ENCODE measurements around the gene BNIP1. TPM values are rescaled to one million over a fixed set of nuclear protein-coding genes. Genes with fewer than 3 reads are reported as not detected.
"Not testable (repeated sequence)": the region's sequence is repeated elsewhere in the genome, so short reads cannot be mapped to it uniquely, and the experiment has no call there.

Gene BNIP1
- total RNA-seq, 1 donor from 2014 or later: 9.1 TPM

DNA sequence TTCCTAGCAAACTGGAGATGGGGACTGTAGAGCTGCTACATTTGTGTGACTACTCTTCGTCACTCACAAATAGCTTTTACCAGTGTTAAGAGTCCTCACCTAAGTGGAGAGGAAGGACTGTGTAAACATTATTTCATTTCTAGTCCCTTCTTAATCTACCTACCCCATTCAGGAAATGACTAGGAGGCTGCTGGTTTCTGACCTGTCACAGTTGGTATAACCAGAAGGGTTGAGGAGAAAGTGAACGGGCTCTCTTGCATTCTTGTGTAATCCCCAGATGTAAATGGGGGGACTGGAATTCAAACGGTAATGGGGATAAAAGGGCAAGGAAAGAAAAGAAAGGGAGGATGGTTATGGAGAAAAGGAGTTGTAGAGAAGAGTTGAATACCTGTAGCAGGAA, 35.4 kb upstream of the BNIP1 start:
- no peak overlapping the region for H3K4me3 ChIP-seq
- intact Hi-C loops (cut with DNase I): no loop called here
- TF ChIP-seq, protein P1, sequence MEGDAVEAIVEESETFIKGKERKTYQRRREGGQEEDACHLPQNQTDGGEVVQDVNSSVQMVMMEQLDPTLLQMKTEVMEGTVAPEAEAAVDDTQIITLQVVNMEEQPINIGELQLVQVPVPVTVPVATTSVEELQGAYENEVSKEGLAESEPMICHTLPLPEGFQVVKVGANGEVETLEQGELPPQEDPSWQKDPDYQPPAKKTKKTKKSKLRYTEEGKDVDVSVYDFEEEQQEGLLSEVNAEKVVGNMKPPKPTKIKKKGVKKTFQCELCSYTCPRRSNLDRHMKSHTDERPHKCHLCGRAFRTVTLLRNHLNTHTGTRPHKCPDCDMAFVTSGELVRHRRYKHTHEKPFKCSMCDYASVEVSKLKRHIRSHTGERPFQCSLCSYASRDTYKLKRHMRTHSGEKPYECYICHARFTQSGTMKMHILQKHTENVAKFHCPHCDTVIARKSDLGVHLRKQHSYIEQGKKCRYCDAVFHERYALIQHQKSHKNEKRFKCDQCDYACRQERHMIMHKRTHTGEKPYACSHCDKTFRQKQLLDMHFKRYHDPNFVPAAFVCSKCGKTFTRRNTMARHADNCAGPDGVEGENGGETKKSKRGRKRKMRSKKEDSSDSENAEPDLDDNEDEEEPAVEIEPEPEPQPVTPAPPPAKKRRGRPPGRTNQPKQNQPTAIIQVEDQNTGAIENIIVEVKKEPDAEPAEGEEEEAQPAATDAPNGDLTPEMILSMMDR (IDR thresholded peaks at IDR 0.05): no peak
- H3K27me3 ChIP-seq: no peaks in the 10 kb centered on the region
- H3K36me3 ChIP-seq: peaks cover 51% of the 10 kb centered on the region
- DNase-seq: no peak
- H3K27ac ChIP-seq: no peak overlapping the region
- H3K4me1 ChIP-seq: no peaks in the 10 kb centered on the region
- ATAC-seq: peak; percentile 83
- no peaks in the 10 kb centered on the region for H3K9me3 ChIP-seq

DNA sequence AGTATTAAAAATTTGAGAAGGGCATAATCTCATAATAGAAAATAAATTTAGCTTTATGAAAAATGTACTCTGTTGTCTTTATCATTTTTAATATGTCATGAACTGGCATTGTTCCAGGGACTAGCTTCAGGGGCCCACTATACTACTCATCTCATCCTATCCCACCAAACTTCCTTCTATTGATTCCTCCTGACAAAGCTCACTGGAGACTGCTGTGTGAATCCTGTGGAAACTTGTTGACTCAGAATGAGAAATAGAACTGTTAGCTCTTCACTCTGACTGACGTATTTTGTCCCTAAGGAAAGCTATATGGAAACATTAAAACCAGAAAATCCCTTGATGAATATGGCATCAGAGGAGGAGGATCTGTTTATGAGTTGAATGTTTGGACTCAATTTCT, 29.8 kb upstream of the BNIP1 start:
- Histone ChIP-seq H3K36me3 (peaks cover 73% of the 10 kb centered on the region), H3K9me3 (no peaks in the 10 kb centered on the region), H3K4me3 (no peak overlapping the region), H3K27me3 (no peaks in the 10 kb centered on the region), H3K27ac (no peak overlapping the region), H3K4me1 (no peaks in the 10 kb centered on the region)
- TF ChIP-seq, protein P1 (IDR thresholded peaks at IDR 0.05): no peak
- intact Hi-C loops (cut with DNase I): no loop called here
- DNase-seq (no peak), ATAC-seq (no peak)

DNA sequence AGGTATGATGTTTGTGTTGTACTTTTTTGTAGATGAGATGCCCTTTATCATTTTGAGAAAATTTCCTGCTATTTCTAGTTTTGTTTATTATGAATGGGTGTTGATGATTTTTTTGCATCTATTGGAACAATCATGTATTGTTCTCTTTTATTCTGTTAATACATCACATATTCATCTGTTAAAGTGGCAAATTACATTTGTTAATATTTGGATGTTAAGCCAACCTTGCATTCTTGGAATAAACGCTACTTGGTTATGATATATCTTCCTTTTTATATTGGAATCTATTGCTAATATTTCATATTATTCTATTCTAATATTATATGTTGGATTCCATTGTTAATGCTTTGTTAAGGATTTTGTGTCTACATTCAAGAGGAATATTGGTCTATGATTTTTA, 24.6 kb upstream of the BNIP1 start:
- Histone ChIP-seq H3K4me3 (no peak overlapping the region), H3K27ac (no peak overlapping the region), H3K9me3 (peaks cover 6% of the 10 kb centered on the region), H3K36me3 (peaks cover 39% of the 10 kb centered on the region), H3K4me1 (no peaks in the 10 kb centered on the region), H3K27me3 (no peaks in the 10 kb centered on the region)
- TF ChIP-seq, protein P1 (IDR thresholded peaks at IDR 0.05): no peak
- intact Hi-C loops (cut with DNase I): no loop called here
- DNase-seq (no peak), ATAC-seq (no peak)

DNA sequence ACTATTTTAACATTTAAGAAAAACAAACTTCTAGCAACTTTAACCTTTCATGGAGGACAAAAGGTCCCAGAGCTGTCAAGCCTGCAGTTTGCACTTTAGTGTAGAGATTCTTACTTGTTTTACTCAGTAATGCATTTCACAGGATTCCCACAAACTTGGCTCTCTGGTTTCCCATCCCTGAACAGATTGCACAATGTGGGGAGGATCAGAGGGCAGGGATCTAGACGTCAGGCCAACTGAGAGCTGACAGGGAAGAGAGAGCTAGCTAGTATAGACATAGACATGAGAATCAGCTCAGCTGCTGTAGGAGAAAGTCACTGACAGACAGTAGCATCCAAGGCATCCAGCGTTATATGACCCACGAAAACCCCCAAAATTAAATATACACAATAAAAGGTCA, 20.9 kb upstream of the BNIP1 start:
- no peak for DNase-seq
- no peak for ATAC-seq
- peaks cover 6% of the 10 kb centered on the region for H3K9me3 ChIP-seq
- H3K4me3 ChIP-seq: no peak overlapping the region
- peaks cover 39% of the 10 kb centered on the region for H3K36me3 ChIP-seq
- H3K4me1 ChIP-seq: no peaks in the 10 kb centered on the region
- H3K27ac ChIP-seq: no peak overlapping the region
- intact Hi-C loops (cut with DNase I): no loop called here
- no peaks in the 10 kb centered on the region for H3K27me3 ChIP-seq
- TF ChIP-seq, protein P1 (IDR thresholded peaks at IDR 0.05): no peak

DNA sequence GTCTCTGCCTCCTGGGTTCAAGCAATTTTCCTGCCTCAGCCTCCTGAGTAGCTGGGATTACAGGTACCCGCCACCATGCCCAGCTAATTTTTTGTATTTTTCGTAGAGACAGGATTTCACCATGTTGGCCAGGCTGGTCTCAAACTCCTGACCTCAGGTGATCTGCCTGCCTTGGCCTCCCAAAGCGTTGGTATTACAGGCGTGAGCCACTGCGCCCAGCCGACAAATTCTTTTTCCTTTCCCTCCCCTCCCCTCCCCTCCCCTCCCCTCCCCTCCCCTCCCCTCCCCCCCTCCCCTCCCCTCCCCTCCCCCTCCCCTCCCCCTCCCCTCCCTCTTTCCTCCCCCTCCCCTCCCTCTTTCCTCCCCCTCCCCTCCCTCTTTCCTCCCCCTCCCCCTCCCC, 12.2 kb upstream of the BNIP1 start:
- H3K27me3 ChIP-seq; intact Hi-C loops (cut with DNase I); ATAC-seq; DNase-seq; H3K4me3 ChIP-seq; H3K4me1 ChIP-seq; H3K9me3 ChIP-seq; H3K27ac ChIP-seq: not testable (repeated sequence)
- H3K36me3 ChIP-seq: peaks cover 61% of the 10 kb centered on the region

DNA sequence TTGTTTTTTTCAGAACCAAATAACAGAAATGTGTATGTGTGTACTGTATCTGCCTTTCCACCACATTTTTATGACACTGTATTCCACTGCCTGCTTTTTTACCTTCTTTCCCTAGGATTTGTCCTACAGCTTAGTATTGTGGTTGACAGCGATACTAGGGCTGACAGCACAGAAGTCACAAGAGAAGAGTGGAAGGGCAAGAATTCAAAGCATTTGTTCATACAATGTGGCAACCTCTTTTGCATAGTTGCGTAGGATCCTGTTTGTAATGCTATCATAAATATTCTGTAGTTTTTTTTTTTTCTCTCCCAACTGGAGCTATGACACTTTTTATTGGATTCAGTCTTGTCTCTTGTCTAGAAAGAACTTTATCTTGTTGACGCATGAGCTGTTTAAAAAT, 5.6 kb upstream of the BNIP1 start:
- Histone ChIP-seq H3K36me3 (peaks cover 15% of the 10 kb centered on the region), H3K4me3 (no peak overlapping the region), H3K27ac (no peak overlapping the region), H3K4me1 (no peaks in the 10 kb centered on the region), H3K9me3 (no peaks in the 10 kb centered on the region), H3K27me3 (no peaks in the 10 kb centered on the region)
- DNase-seq (no peak), ATAC-seq (no peak)
- intact Hi-C loops (cut with DNase I): no loop called here
- TF ChIP-seq, protein P1 (IDR thresholded peaks at IDR 0.05): no peak

Data from upper lobe of right lung (tissue), 1 donor.